Fibroblast of villous mesenchyme (primary cell): ENCODE data around the gene PAK6. TPM values are rescaled to one million over a fixed set of nuclear protein-coding genes. Genes with fewer than 3 reads are reported as not detected.
A peak's percentile ranks its signal among the peaks of the same experiment; 100 is the strongest.

Experiments
- DNase-seq: peaks from one replicate; pipeline ENCODE4 v3.0.0-alpha.2; 2010; ENCODE audit warnings: low read depth
- H3K4me3 ChIP-seq: 2 replicates; pipeline ENCODE4 v1.5.1; 2011; ENCODE audit warnings: low read depth, mild to moderate bottlenecking, low read length
- CTCF ChIP-seq: IDR thresholded peaks from 2 replicates; pipeline ENCODE4 v1.5.1; 2012; ENCODE audit warnings: low read depth, mild to moderate bottlenecking, low read length; ENCODE audit not compliant: insufficient read depth
- total RNA-seq: library from RNA; depleted of rRNA; stranded (reverse); fragments of >200 nt; gene quantifications from 2 replicates; pipeline ENCODE4 v1.2.3, GENCODE V29; 2012

Gene PAK6
- total RNA-seq, 1 donor: under 0.01 TPM

GRCh38 chr15:40281801-40282146, 42.9 kb downstream of the PAK6 start:
- TF ChIP-seq CTCF: no peak
- H3K4me3 ChIP-seq: peak overlapping the region; percentile 48
- no peak for DNase-seq

- peak overlapping the region; percentile 48 for H3K4me3 ChIP-seq
- DNase-seq: peak; percentile 20
- peak; percentile 37 for TF ChIP-seq CTCF
Observed at GRCh38 chr15:40282147-40282868, 43.4 kb downstream of the PAK6 start.

- DNase-seq: no peak
- peak within 1 kb of the TSS; percentile 48 for H3K4me3 ChIP-seq
- no peak for TF ChIP-seq CTCF
Observed at GRCh38 chr15:40282869-40283614, 44.2 kb downstream of the PAK6 start, which contains the start of gene ANKRD63. Gene ANKRD63 (minus strand): TSS chr15:40283064. CDS start chr15:40282586, 478 bp downstream.

- no peak for DNase-seq
- no peak overlapping the region for H3K4me3 ChIP-seq
- no peak for TF ChIP-seq CTCF
Observed at GRCh38 chr15:40283615-40284300, 44.9 kb downstream of the PAK6 start.

- peak; percentile 52 for DNase-seq
- no peak overlapping the region for H3K4me3 ChIP-seq
- no peak for TF ChIP-seq CTCF
Observed at GRCh38 chr15:40285151-40285550, 46.3 kb downstream of the PAK6 start.

GRCh38 chr15:40285554-40286011, 46.7 kb downstream of the PAK6 start:
- H3K4me3 ChIP-seq: no peak overlapping the region
- TF ChIP-seq CTCF: no peak
- DNase-seq: no peak
